Caco-2 (cell line): Measurements from ENCODE around the gene RIC8A. TPM values are rescaled to one million over a fixed set of nuclear protein-coding genes. Genes with fewer than 3 reads are reported as not detected.

Experiments used
- BruUV-seq: library from RNA; stranded (reverse); fragments of 400-500 nt; replicated peaks from 2 replicates; lab custom pipeline; 2021; lab: Mats Ljungman, UMichigan
- CTCF ChIA-PET: fragments of 300-600 bp; sonication (Branson Sonifier 250); formaldehyde crosslinking; loops from one replicate; lab custom pipeline; 2022; ENCODE audit warnings: antibody characterized with exemption; lab: Charles Lee
- POLR2A ChIA-PET: fragments of 300-600 bp; sonication (Branson Sonifier 250); formaldehyde crosslinking; loops from one replicate; lab custom pipeline; 2022; ENCODE audit warnings: antibody characterized with exemption; lab: Charles Lee
- DNase-seq, 2 experiments: peaks; one replicate each; pipeline versions ENCODE4 v3.0.0 to v3.0.0-alpha.2; 2020 to 2022
- H3K27me3 ChIP-seq: replicated peaks from 2 replicates; pipeline ENCODE4 v1.6.0; 2011; ENCODE audit warnings: low read length; ENCODE audit not compliant: control insufficient read depth, insufficient read depth
- H3K36me3 ChIP-seq: 2 replicates; pipeline ENCODE4 v1.5.1; 2011; ENCODE audit warnings: low read length; ENCODE audit not compliant: control insufficient read depth, insufficient read depth
- H3K4me1 ChIP-seq: fragments of 250-450 bp; sonication (Bioruptor Pico); 2 replicates; pipeline ENCODE4 v1.5.1; 2020; ENCODE audit warnings: mild to moderate bottlenecking
- H3K4me3 ChIP-seq: 2 replicates; pipeline ENCODE4 v1.5.1; 2011; ENCODE audit warnings: low read depth, mild to moderate bottlenecking, control low read depth, low read length
- H3K9me3 ChIP-seq: fragments of 250-450 bp; sonication (Bioruptor Pico); 2 replicates; pipeline ENCODE4 v1.5.1; 2020; ENCODE audit warnings: mild to moderate bottlenecking, moderate library complexity
- H3K27ac Mint-ChIP-seq: one replicate; pipeline ENCODE4 v1.8.0; 2022; ENCODE audit warnings: mixed read lengths; ENCODE audit not compliant: unreplicated experiment
- H3K27me3 Mint-ChIP-seq: one replicate; pipeline ENCODE4 v1.8.0; 2022; ENCODE audit warnings: mixed read lengths; ENCODE audit not compliant: insufficient read depth, unreplicated experiment
- H3K36me3 Mint-ChIP-seq: one replicate; pipeline ENCODE4 v1.8.0; 2022; ENCODE audit warnings: mild to moderate bottlenecking, mixed read lengths; ENCODE audit not compliant: insufficient read depth, unreplicated experiment
- H3K4me1 Mint-ChIP-seq: one replicate; pipeline ENCODE4 v1.8.0; 2022; ENCODE audit warnings: low read depth, mixed read lengths; ENCODE audit not compliant: unreplicated experiment
- H3K4me3 Mint-ChIP-seq: one replicate; pipeline ENCODE4 v1.8.0; 2022; ENCODE audit warnings: mild to moderate bottlenecking, moderate library complexity, mixed read lengths; ENCODE audit not compliant: unreplicated experiment
- H3K9me3 Mint-ChIP-seq: one replicate; pipeline ENCODE4 v1.8.0; 2022; ENCODE audit warnings: mixed read lengths; ENCODE audit not compliant: unreplicated experiment
- CTCF ChIP-seq, 2 experiments: fragments of 200-600 bp in 1 of 2; IDR thresholded peaks; 1 replicate in 1 of 2; 2 replicates in 1 of 2; pipeline versions ENCODE4 v1.5.1 to v1.8.0; 2011 to 2022; ENCODE audit warnings: antibody characterized with exemption in 1 of 2, control low read depth in 1 of 2, inconsistent platforms in 1 of 2, low read depth in 1 of 2, low read length in 1 of 2, mild to moderate bottlenecking in 1 of 2, moderate library complexity in 1 of 2; ENCODE audit not compliant: insufficient read depth in 1 of 2, severe bottlenecking in 1 of 2, unreplicated experiment in 1 of 2
- intact Hi-C: fragments of 100-400 bp; cut with micrococcal nuclease; formaldehyde crosslinking; loops from one replicate; pipeline ENCODE4 v1.10.0; 2022; ENCODE audit not compliant: unreplicated experiment
- total RNA-seq: library from RNA; stranded (reverse); gene quantifications from 2 replicates; pipeline ENCODE4 v1.2.3, GENCODE V29; 2022

RIC8A gene
- total RNA-seq, 1 experiment from 2014 or later, result 97.1 TPM

- CTCF ChIA-PET, result no interaction called here
- no peak overlapping the region for H3K4me3 Mint-ChIP-seq
- intact Hi-C loops, result no loop called here
Observed at GRCh38 chr11:203945-204586, 3.4 kb upstream of the RIC8A start.

GRCh38 chr11:204587-205109, 2.9 kb upstream of the RIC8A start:
- intact Hi-C loops, result loop anchor here (5.0 kb wide), 1 partner anchor 243 kb away; no protein-coding TSS in a partner anchor
- H3K36me3 ChIP-seq, result peaks cover 2% of the 10 kb centered on the region
- H3K4me3 ChIP-seq, result no peak overlapping the region
- DNase-seq, result peak in 1 of 2 experiments; percentile 30
- peaks cover 10% of the 10 kb centered on the region for H3K4me1 ChIP-seq
- no peaks in the 10 kb centered on the region for H3K27me3 ChIP-seq
- no peak for TF ChIP-seq CTCF (IDR thresholded peaks at IDR 0.05; ENCODE audit: insufficient read depth in 1 of 2, low read depth in 1 of 2, low read length in 1 of 2, severe bottlenecking in 1 of 2, unreplicated experiment in 1 of 2)
- POLR2A ChIA-PET, result no interaction called here
- CTCF ChIA-PET, result no interaction called here
- Mint-ChIP-seq H3K36me3 (peaks cover 38% of the 10 kb centered on the region), H3K27ac (no peak overlapping the region), H3K4me3 (no peak overlapping the region), H3K4me1 (no peaks in the 10 kb centered on the region), H3K9me3 (no peaks in the 10 kb centered on the region), H3K27me3 (no peaks in the 10 kb centered on the region)
- no TSS peak for BruUV-seq
- no peaks in the 10 kb centered on the region for H3K9me3 ChIP-seq

More at GRCh38 chr11:203945-204586, 3.4 kb upstream of the RIC8A start:
- POLR2A ChIA-PET, result interaction anchor here (0.5 kb wide), 1 partner anchor 203 kb away, joined by 3 read pairs; no protein-coding TSS in a partner anchor
- Histone ChIP-seq H3K36me3 (peaks cover 2% of the 10 kb centered on the region), H3K27me3 (no peaks in the 10 kb centered on the region), H3K4me3 (no peak overlapping the region), H3K4me1 (peaks cover 5% of the 10 kb centered on the region; the same call in 1 of the 2 replicates), H3K9me3 (no peaks in the 10 kb centered on the region)
- Mint-ChIP-seq H3K27me3 (no peaks in the 10 kb centered on the region), H3K4me1 (no peaks in the 10 kb centered on the region), H3K36me3 (peaks cover 39% of the 10 kb centered on the region), H3K9me3 (no peaks in the 10 kb centered on the region), H3K27ac (no peak overlapping the region)
- BruUV-seq, result no TSS peak
- peak in 1 of 2 experiments; percentile 20 for DNase-seq
- no peak for TF ChIP-seq CTCF (IDR thresholded peaks at IDR 0.05; ENCODE audit: insufficient read depth in 1 of 2, low read depth in 1 of 2, low read length in 1 of 2, severe bottlenecking in 1 of 2, unreplicated experiment in 1 of 2)

- ChIA-PET CTCF (no interaction called here), POLR2A (no interaction called here)
- Histone ChIP-seq H3K36me3 (peaks cover 5% of the 10 kb centered on the region), H3K9me3 (no peaks in the 10 kb centered on the region), H3K27me3 (no peaks in the 10 kb centered on the region), H3K4me3 (peak overlapping the region; percentile 73; the same call in 1 of the 2 replicates), H3K4me1 (peaks cover 17% of the 10 kb centered on the region)
- H3K4me1 Mint-ChIP-seq, result peaks cover 6% of the 10 kb centered on the region
- no peaks in the 10 kb centered on the region for H3K27me3 Mint-ChIP-seq
- H3K4me3 Mint-ChIP-seq, result peak overlapping the region; percentile 92
- TF ChIP-seq CTCF (IDR thresholded peaks at IDR 0.05; ENCODE audit: insufficient read depth in 1 of 2, low read depth in 1 of 2, low read length in 1 of 2, severe bottlenecking in 1 of 2, unreplicated experiment in 1 of 2), result no peak
- DNase-seq, result no peak
- no peaks in the 10 kb centered on the region for H3K9me3 Mint-ChIP-seq
- no TSS peak for BruUV-seq
- peaks cover 44% of the 10 kb centered on the region for H3K36me3 Mint-ChIP-seq
- no peak overlapping the region for H3K27ac Mint-ChIP-seq
- intact Hi-C loops, result loop anchor here (5.0 kb wide), 1 partner anchor 242 kb away; no protein-coding TSS in a partner anchor
Observed at GRCh38 chr11:205221-206001, 2.1 kb upstream of the RIC8A start.
